GM12874 (cell line): ENCODE results near the gene SLC27A2.

Experiments used
- CTCF ChIP-seq: IDR thresholded peaks from 2 replicates; pipeline ENCODE4 v1.5.1; 2011; ENCODE audit warnings: low read depth, mild to moderate bottlenecking, control low read depth, low read length, moderate library complexity; ENCODE audit not compliant: insufficient read depth

The SLC27A2 gene

GRCh38 chr15:50206020-50206419 lies 24.0 kb downstream of the SLC27A2 start:
- TF ChIP-seq CTCF, result no peak

GRCh38 chr15:50209809-50210208 lies 27.8 kb downstream of the SLC27A2 start:
- TF ChIP-seq CTCF, result no peak

GRCh38 chr15:50210462-50211157 lies 28.6 kb downstream of the SLC27A2 start:
- no peak for TF ChIP-seq CTCF

GRCh38 chr15:50218291-50218690 lies 36.3 kb downstream of the SLC27A2 start:
- no peak for TF ChIP-seq CTCF

GRCh38 chr15:50218691-50219090 lies 36.7 kb downstream of the SLC27A2 start:
- TF ChIP-seq CTCF, result no peak

- no peak for TF ChIP-seq CTCF
These were observed 37.8 kb downstream of the SLC27A2 start for GRCh38 chr15:50219820-50220219.

GRCh38 chr15:50222181-50222580 lies 40.2 kb downstream of the SLC27A2 start:
- no peak for TF ChIP-seq CTCF
